HEK293 (cell line): ENCODE results near the gene RFX2.

Experiments used
- CTCF ChIA-PET: fragments of 350-600 bp; formaldehyde crosslinking; extraction: SDS; loops from one replicate; lab custom pipeline; 2021; ENCODE audit warnings: antibody characterized with exemption; lab: Yijun Ruan, JAX
- POLR2A ChIA-PET: fragments of 300-600 bp; formaldehyde crosslinking; extraction: SDS; loops from one replicate; lab custom pipeline; 2020; ENCODE audit warnings: antibody characterized with exemption, inconsistent platforms; lab: Yijun Ruan, JAX
- H3K27ac ChIP-seq: fragments of 200-500 bp; sonication (Bioruptor generic); 2 replicates; pipeline ENCODE4 v1.5.1; 2014; ENCODE audit warnings: low read depth, low read length, control low read depth, inconsistent platforms; ENCODE audit errors: extremely low read depth
- H3K36me3 ChIP-seq, 2 experiments: fragments of 200-500 bp in 1 of 2; sonication (Bioruptor generic) in 1 of 2; 1 replicate in 1 of 2; 2 replicates in 1 of 2; pipeline ENCODE4 v1.5.1; 2014 to 2017; ENCODE audit warnings: inconsistent platforms in 2 of 2, low read length in 2 of 2; ENCODE audit not compliant: control insufficient read depth in 2 of 2, insufficient read depth in 1 of 2
- H3K4me1 ChIP-seq: fragments of 200-500 bp; sonication (Bioruptor generic); 2 replicates; pipeline ENCODE4 v1.5.1; 2014; ENCODE audit warnings: mild to moderate bottlenecking, low read length, inconsistent platforms; ENCODE audit not compliant: control insufficient read depth, insufficient read depth
- H3K4me3 ChIP-seq: 2 replicates; pipeline ENCODE4 v1.5.1; 2011; ENCODE audit warnings: low read depth, mild to moderate bottlenecking, control low read depth, low read length, moderate library complexity
- H3K9me3 ChIP-seq: fragments of 200-500 bp; sonication (Bioruptor generic); 2 replicates; pipeline ENCODE4 v1.5.1; 2014; ENCODE audit warnings: low read depth, low read length, inconsistent platforms; ENCODE audit not compliant: control insufficient read depth, insufficient read depth
- SALL2 ChIP-seq: fragments of 450-650 bp; formaldehyde crosslinking; IDR thresholded peaks from 2 replicates; pipeline ENCODE4 v1.5.0; 2017; ENCODE audit warnings: missing biosample characterization, mild to moderate bottlenecking, missing genetic modification characterization, borderline replicate concordance
- SETDB1 ChIP-seq: IDR thresholded peaks from one replicate; pipeline ENCODE4 v1.6.1; 2017; ENCODE audit warnings: mild to moderate bottlenecking, low read length, moderate library complexity, mixed read lengths; ENCODE audit not compliant: insufficient read length
- YY2 ChIP-seq: fragments of 450-650 bp; formaldehyde crosslinking; IDR thresholded peaks from 2 replicates; pipeline ENCODE4 v1.5.1; 2016; ENCODE audit warnings: missing biosample characterization, missing genetic modification characterization
- ZBTB44 ChIP-seq: fragments of 450-650 bp; IDR thresholded peaks from 2 replicates; pipeline ENCODE4 v1.5.1; 2018; ENCODE audit warnings: missing biosample characterization, mild to moderate bottlenecking, missing genetic modification characterization
- ZFHX2 ChIP-seq: fragments of 450-650 bp; formaldehyde crosslinking; conservative IDR thresholded peaks from 2 replicates; pipeline ENCODE4 v1.5.1; 2016; ENCODE audit warnings: missing biosample characterization, missing genetic modification characterization
- ZFP41 ChIP-seq: fragments of 450-650 bp; formaldehyde crosslinking; IDR thresholded peaks from 2 replicates; pipeline ENCODE4 v1.5.1; 2016; ENCODE audit warnings: missing biosample characterization, missing genetic modification characterization, borderline replicate concordance
- ZNF121 ChIP-seq: fragments of 450-650 bp; formaldehyde crosslinking; IDR thresholded peaks from 2 replicates; pipeline ENCODE4 v1.5.1; 2016; ENCODE audit warnings: missing biosample characterization, missing genetic modification characterization
- ZNF146 ChIP-seq: fragments of 450-650 bp; formaldehyde crosslinking; IDR thresholded peaks from 2 replicates; pipeline ENCODE4 v1.5.1; 2016; ENCODE audit warnings: missing biosample characterization, missing genetic modification characterization
- ZNF157 ChIP-seq: fragments of 450-650 bp; formaldehyde crosslinking; IDR thresholded peaks from 2 replicates; pipeline ENCODE4 v1.5.1; 2016; ENCODE audit warnings: missing biosample characterization, missing genetic modification characterization
- ZNF223 ChIP-seq: fragments of 450-650 bp; formaldehyde crosslinking; IDR thresholded peaks from 2 replicates; pipeline ENCODE4 v1.5.1; 2016; ENCODE audit warnings: missing biosample characterization, missing genetic modification characterization
- ZNF274 ChIP-seq, 2 experiments: fragments of 200-500 bp in 1 of 2; fragments of 450-650 bp in 1 of 2; sonication (Bioruptor generic) in 1 of 2; formaldehyde crosslinking in 1 of 2; IDR thresholded peaks; 2 replicates each; pipeline versions ENCODE4 v1.5.1 to v1.6.1; 2014 to 2016; ENCODE audit warnings: borderline replicate concordance in 1 of 2, inconsistent platforms in 1 of 2, low read length in 1 of 2, missing biosample characterization in 1 of 2, missing genetic modification characterization in 1 of 2
- ZNF280C ChIP-seq: fragments of 450-650 bp; formaldehyde crosslinking; IDR thresholded peaks from 2 replicates; pipeline ENCODE4 v1.5.1; 2016; ENCODE audit warnings: missing biosample characterization, missing genetic modification characterization
- ZNF501 ChIP-seq: fragments of 450-650 bp; formaldehyde crosslinking; IDR thresholded peaks from 2 replicates; pipeline ENCODE4 v1.5.1; 2016; ENCODE audit warnings: missing biosample characterization, missing genetic modification characterization
- ZNF548 ChIP-seq: fragments of 450-650 bp; formaldehyde crosslinking; IDR thresholded peaks from 2 replicates; pipeline ENCODE4 v1.5.1; 2016; ENCODE audit warnings: missing biosample characterization, missing genetic modification characterization
- ZNF596 ChIP-seq: fragments of 450-650 bp; IDR thresholded peaks from 2 replicates; pipeline ENCODE4 v1.5.0; 2018; ENCODE audit warnings: missing biosample characterization, mild to moderate bottlenecking, missing genetic modification characterization, moderate library complexity
- ZNF600 ChIP-seq: fragments of 450-650 bp; formaldehyde crosslinking; IDR thresholded peaks from 2 replicates; pipeline ENCODE4 v1.5.1; 2016; ENCODE audit warnings: missing biosample characterization, missing genetic modification characterization
- ZNF677 ChIP-seq: fragments of 450-650 bp; IDR thresholded peaks from 2 replicates; pipeline ENCODE4 v1.5.0; 2018; ENCODE audit warnings: missing biosample characterization, mild to moderate bottlenecking, missing genetic modification characterization, moderate library complexity
- ZSCAN5A ChIP-seq: fragments of 450-650 bp; formaldehyde crosslinking; IDR thresholded peaks from 2 replicates; pipeline ENCODE4 v1.5.1; 2016; ENCODE audit warnings: missing biosample characterization, missing genetic modification characterization
- TF ChIP-seq, protein P1 (sequence below): sonication (generic); formaldehyde crosslinking; IDR thresholded peaks from 2 replicates; pipeline ENCODE4 v1.8.1; 2022; ENCODE audit warnings: mild to moderate bottlenecking, moderate library complexity, missing genetic modification reagents
- TF ChIP-seq, protein P2 (sequence below): fragments of 450-650 bp; formaldehyde crosslinking; IDR thresholded peaks from 2 replicates; pipeline ENCODE4 v1.5.1; 2016; ENCODE audit warnings: missing biosample characterization, missing genetic modification characterization

RFX2 gene

DNA sequence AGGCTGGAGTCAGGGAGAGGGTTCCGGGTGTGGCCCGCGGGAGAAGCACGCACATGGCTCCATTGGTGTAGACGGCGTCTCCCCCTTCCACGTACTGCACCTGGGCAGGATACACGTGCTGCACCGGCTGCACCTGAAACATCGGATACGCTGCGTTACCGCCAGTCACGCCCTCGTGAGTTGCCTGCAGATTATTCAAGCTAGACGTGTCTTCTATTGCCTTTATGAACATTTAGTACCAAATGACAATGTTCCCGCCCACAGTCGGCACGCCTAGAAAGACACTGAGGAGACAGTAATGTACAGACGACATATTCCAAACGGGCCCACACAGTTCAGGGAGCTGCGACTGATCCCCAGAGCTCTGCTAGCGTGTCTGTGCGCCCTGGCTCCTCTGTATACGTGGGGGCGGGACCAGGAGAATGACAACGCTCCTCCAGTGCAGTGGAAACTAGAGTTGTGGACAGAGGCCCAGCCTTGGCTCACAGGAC lies 68.3 kb downstream of the RFX2 start:
- no peak for TF ChIP-seq ZNF121 (tag by site-specific recombination)
- TF ChIP-seq ZFHX2 (tag by site-specific recombination) = 0 out of 2 replicates have a peak, but pooled peaks have one; percentile 17
- H3K36me3 ChIP-seq = no peaks in the 10 kb centered on the region
- no peaks in the 10 kb centered on the region for H3K4me1 ChIP-seq
- no peak overlapping the region for H3K4me3 ChIP-seq
- ChIA-PET CTCF (interaction anchor here (2.1 kb wide), 1 partner anchor 20 kb away, joined by 8 read pairs; no protein-coding TSS in a partner anchor), POLR2A (no interaction called here)
- no peak overlapping the region for H3K27ac ChIP-seq
- no peaks in the 10 kb centered on the region for H3K9me3 ChIP-seq

- POLR2A ChIA-PET = no interaction called here
- H3K9me3 ChIP-seq = no peaks in the 10 kb centered on the region
- no peak overlapping the region for H3K27ac ChIP-seq
- no peak for TF ChIP-seq SETDB1
- TF ChIP-seq ZBTB44 (tag by site-specific recombination) = no peak
- no peak for TF ChIP-seq ZNF223 (tag by site-specific recombination)
- no peak for TF ChIP-seq ZNF548 (tag by site-specific recombination)
- TF ChIP-seq ZNF596 (tag by site-specific recombination) = no peak
- no peak for TF ChIP-seq ZNF280C (tag by site-specific recombination)
- no peak for TF ChIP-seq ZNF157 (tag by site-specific recombination)
- no peak for TF ChIP-seq ZNF146 (tag by site-specific recombination)
- no peak for TF ChIP-seq ZNF600 (tag by site-specific recombination)
- no peak for TF ChIP-seq ZFP41 (tag by site-specific recombination)
- TF ChIP-seq ZNF501 (tag by site-specific recombination) = no peak
- TF ChIP-seq, protein P1, sequence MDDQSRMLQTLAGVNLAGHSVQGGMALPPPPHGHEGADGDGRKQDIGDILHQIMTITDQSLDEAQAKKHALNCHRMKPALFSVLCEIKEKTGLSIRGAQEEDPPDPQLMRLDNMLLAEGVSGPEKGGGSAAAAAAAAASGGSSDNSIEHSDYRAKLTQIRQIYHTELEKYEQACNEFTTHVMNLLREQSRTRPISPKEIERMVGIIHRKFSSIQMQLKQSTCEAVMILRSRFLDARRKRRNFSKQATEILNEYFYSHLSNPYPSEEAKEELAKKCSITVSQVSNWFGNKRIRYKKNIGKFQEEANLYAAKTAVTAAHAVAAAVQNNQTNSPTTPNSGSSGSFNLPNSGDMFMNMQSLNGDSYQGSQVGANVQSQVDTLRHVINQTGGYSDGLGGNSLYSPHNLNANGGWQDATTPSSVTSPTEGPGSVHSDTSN (CRISPR knock-in tag) = no peak
- TF ChIP-seq, all 188 proteins: peak for 0
- Histone ChIP-seq H3K4me1 (no peaks in the 10 kb centered on the region), H3K4me3 (no peak overlapping the region), H3K36me3 (no peaks in the 10 kb centered on the region)
- CTCF ChIA-PET = interaction anchor here (0.6 to 2.1 kb wide), 5 partner anchors 8 to 695 kb away, joined by 3 to 8 read pairs (median 4); no protein-coding TSS in a partner anchor
Observed at GRCh38 chr19:6041071-6041470, 69.2 kb downstream of the RFX2 start.

- POLR2A ChIA-PET = no interaction called here
- no peaks in the 10 kb centered on the region for H3K4me1 ChIP-seq
- no peak overlapping the region for H3K27ac ChIP-seq
- H3K9me3 ChIP-seq = no peaks in the 10 kb centered on the region
- no peak overlapping the region for H3K4me3 ChIP-seq
- TF ChIP-seq SALL2 (tag by site-specific recombination) = no peak
- TF ChIP-seq, protein P2, sequence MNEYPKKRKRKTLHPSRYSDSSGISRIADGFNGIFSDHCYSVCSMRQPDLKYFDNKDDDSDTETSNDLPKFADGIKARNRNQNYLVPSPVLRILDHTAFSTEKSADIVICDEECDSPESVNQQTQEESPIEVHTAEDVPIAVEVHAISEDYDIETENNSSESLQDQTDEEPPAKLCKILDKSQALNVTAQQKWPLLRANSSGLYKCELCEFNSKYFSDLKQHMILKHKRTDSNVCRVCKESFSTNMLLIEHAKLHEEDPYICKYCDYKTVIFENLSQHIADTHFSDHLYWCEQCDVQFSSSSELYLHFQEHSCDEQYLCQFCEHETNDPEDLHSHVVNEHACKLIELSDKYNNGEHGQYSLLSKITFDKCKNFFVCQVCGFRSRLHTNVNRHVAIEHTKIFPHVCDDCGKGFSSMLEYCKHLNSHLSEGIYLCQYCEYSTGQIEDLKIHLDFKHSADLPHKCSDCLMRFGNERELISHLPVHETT (tag by site-specific recombination) = no peak
- no peak for TF ChIP-seq ZNF677 (tag by site-specific recombination)
- no peak for TF ChIP-seq ZSCAN5A (tag by site-specific recombination)
- TF ChIP-seq YY2 (tag by site-specific recombination) = no peak
- no peak for TF ChIP-seq ZNF157 (tag by site-specific recombination)
- no peak for TF ChIP-seq ZNF274 (IDR thresholded peaks at IDR 0.05; ENCODE audit: low read length)
- no peak for TF ChIP-seq ZNF274 (tag by site-specific recombination; IDR thresholded peaks at IDR 0.05; ENCODE audit: borderline replicate concordance)
- CTCF ChIA-PET = interaction anchor here (2.1 kb wide), 1 partner anchor 17 kb away, joined by 8 read pairs; no protein-coding TSS in a partner anchor
- H3K36me3 ChIP-seq = no peaks in the 10 kb centered on the region
Observed at GRCh38 chr19:6039566-6040225, 70.6 kb downstream of the RFX2 start.
